Left hindlimb (tissue), 1 donor: ENCODE data around the gene HMG20B.
"Not testable (repeated sequence)": the region's sequence is repeated elsewhere in the genome, so short reads cannot be mapped to it uniquely, and the experiment has no call there.

Source experiments
- DNase-seq: peaks from one replicate; pipeline ENCODE4 v3.0.0-alpha.2; 2018

HMG20B gene

DNA sequence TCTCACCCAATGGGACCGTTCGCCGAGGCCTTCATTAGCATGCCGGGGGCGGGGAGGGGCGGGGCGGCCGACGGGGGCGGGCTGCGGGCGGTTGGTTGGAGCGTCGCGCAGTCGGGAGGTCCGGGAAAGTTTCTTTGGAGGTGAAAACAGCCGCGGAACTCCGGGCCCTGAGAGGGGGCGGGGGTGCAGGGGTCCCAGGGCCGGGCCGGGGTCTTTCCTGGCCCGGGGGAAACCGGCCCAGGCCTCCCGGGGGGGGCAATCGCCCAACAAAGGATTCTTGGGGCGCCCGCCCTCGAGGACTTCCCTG is at the start of gene HMG20B:
Gene HMG20B, plus strand, starts transcription at position 90 of the 307 bp plus-strand sequence. CDS start 366 bp downstream, outside the sequence.
- DNase-seq = no peak

DNA sequence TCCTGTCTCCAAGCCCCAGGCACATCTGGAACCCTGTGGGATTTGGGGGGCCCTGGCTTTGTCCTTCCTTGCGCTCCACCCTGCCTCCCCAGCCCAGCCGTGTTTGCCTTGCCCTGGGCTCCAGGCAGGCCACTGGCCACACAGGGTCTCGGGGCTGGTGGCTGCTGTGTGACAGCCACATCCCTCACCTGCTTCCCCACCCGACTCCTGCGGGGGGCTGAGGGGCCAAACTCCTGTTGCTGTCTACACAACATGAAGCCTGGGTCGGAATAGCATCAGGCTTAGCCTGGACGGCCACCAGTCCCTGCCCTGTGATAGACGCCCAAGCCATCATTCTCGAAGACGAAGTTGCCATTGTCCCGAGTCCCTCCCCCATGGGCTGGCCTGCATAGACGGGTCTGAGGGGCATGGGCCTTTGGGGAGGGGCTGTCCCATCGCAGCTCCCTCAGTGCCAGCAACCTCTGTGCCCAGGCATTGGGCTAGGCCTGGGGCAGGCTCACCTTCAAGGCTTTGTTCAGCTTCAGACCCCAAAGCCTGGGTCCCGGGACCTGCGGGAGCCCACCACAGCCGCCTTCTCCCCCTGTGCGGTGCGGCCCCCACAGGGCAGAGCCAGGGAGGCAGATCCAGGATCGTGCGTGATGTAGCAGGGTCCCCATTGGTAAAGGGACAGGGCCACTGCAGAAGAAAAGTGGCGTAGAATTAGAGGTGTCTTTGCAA is 49.2 kb upstream of the HMG20B start:
- no peak for DNase-seq

DNA sequence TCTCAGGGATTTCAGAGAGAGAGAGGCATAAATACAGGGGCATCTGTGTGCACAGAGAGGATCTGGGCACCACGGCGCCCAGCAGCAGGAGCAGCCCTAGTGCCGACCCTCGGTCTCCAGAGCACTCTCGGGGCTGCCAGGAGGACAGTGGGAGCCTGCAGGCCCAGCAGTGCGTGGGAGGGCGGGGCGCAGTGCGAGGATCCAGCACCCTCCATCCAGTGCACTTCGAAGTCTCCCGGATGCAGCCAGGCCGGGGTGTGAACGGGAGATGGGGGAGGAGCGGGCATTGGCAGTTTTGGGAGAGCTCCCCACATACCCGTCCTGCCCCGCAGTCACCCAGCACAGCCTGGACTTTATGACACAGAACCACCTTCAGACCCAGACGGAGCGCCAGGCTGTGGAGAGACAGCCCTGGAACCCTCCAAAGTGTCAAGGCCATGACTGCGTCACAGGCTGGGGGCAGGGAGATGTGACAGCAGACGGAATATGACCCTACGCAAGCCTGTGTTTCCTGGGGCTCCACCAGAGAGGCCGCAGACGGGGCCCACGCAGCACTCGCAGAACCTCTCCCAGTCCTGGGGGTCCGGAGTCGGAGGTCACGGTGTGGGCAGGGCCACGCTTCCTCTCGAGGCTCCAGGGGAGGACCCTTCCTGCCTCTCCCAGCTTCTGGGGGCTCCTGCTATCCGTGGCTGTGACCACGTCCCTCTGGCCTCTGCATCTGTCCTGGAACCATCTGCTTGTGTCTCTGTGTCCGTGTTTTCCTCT is 48.5 kb upstream of the HMG20B start:
- DNase-seq = no peak

DNA sequence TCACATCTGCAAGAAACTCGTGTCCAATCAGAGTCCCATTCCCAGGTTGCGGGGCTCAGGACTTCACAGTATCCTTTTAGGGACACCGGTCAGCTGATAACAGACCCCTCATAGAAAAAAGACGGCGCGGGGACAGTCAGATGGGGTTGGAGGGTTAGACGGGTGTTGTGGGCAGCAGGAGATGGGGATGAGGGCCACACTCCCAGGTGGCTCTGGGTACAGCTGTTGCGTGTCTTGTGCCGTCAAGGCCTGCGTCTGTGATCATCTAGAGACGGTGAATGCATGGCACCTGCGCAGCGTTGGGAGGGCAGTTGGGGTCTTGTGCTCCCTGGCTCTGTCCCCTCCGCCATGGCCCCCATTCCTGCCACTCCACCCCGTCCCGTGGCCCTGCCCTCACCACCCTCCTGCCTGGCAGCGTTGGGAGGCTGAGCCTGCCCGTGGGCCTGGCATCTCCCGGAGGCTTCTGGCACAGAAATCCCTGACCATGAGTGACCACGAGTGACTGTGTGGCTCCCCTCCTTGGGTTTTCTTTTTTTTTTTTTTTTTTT is 47.8 kb upstream of the HMG20B start:
- DNase-seq = no peak

DNA sequence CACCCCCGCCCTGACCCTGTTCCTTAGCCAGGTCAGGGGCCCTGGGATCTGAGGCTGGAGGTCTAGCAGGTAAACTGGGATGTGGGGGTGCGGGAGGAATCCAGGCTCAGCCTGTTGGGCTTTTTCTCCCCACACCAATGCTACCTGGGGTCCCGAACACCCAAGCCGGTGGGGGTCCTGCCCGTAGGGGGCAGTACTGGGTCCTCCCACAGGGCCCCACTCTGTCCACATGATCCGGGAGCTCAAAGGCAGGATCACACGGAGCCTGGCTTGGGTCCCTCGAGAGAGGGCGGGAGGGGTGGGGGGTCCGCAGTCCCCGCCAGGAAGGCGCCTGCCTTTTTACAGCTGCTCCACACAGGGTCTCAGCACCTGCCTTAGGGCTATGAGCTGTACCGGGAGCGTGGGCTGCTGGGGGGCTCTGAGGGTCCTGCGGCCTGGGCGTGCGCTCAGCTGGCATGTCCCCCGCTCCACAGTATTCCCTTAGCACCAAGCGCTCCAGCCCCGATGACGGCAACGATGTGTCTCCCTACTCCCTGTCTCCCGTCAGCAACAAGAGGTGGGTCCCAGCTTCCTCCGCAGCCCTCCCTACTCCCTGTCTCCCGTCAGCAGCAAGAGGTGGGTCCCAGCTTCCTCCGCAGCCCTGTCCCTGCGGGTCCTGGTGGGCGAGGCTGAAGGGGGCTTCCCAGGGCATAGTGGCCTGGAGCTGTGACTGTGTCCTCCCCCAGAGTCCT is 46.1 kb upstream of the HMG20B start:
- DNase-seq = no peak

DNA sequence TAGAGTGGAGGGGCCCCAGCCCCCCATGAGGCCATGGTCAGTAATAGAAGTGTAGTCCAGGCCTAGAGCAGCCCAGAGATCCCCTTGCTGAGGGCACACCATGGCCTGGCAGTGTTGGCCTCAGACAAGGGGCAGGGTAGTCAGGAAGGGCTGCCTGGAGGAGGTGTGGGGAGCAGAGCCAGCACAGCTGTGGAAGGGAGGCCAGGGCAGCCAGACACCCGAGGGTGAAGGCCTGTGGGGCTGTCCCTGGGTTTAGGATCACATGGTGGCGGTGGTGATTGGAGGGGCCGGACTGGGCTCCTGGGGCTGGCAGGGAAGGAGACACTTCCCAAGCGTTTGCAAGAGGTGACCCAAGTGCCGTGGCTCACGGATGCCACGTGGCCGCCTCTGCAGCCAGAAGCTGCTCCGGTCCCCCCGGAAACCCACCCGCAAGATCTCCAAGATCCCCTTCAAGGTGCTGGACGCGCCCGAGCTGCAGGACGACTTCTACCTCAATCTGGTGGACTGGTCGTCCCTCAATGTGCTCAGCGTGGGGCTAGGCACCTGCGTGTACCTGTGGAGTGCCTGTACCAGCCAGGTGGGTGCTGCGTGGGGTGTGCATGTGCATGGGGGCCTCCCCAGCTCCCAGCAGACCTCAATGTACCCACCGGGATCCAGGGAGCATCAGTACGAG is 45.4 kb upstream of the HMG20B start:
- DNase-seq = no peak

DNA sequence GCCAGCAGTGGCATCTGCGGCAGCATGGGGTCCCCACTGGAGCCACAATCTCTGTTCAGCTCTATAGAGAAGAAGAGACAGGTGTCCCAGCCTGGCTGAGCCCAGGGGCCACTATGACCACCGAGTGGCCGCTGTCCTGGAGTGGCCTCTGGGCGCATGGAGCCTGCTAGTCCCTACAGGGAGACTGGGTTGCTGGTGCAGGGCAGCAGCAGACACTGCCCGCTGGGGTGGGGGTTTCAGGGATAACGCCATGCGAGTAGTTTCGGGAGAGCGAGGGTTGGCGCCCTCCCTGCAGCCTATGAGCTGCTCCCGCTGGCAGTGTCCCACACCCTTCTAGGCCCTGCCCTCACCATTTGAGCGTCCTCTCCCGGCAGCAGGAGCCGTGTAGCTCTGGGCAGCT is 44.7 kb upstream of the HMG20B start:
- no peak for DNase-seq

DNA sequence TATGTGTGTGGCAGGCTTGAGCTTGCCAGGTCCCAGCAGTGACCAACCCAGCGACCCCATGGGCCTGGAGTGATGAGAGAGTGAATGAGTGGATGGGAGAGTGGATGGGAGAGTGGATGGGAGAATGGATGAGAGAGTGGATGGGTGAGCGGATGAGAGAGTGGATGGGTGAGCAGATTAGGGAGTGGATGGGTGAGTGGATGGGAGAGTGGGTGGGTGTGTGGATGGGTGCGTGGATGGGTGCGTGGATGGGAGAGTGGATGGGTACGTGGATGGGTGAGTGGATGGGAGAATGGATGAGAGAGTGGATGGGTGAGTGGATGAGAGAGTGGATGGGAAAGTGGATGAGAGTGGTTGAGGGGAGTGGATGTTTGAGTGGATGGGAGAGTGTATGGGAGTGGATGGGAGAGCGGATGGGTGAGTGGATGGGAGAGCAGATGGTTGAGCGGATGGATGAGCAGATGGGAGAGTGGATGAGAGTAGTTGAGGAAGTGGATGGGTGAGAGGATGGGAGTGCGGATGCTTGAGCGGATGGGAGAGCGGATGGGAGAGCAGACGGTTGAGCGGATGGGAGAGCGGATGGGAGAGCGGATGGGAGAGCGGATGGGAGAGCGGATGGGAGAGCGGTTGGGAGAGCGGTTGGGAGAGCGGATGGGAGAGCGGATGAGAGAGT is 44.1 kb upstream of the HMG20B start:
- DNase-seq = no peak

DNA sequence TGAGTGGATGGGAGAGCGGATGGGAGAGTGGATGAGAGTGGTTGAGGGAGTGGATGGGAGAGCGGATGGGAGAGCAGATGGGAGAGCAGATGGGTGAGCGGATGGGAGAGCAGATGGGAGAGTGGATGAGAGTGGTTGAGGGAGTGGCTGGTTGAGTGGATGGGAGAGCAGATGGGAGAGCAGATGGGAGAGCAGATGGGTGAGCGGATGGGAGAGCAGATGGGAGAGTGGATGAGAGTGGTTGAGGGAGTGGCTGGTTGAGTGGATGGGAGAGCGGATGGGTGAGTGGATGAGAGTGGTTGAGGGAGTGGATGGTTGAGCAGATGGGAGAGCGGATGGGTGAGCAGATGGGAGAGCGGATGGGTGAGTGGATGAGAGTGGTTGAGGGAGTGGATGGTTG is 43.4 kb upstream of the HMG20B start:
- DNase-seq = not testable (repeated sequence)

DNA sequence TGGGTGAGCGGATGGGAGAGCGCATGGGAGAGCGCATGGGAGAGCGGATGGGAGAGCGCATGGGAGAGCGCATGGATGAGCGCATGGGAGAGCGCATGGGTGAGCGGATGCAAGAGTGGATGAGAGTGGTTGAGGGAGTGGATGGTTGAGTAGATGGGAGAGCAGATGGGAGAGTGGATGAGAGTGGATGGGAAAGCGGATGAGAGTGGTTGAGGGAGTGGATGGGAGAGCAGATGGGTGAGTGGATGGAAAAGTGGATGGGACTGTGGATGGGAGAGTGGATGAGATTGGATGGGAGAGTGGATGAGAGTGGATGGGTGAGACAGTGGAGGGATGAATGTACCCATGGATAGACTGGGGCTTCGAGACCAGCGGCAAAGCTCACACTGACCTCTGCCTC is 42.4 kb upstream of the HMG20B start:
- no peak for DNase-seq

DNA sequence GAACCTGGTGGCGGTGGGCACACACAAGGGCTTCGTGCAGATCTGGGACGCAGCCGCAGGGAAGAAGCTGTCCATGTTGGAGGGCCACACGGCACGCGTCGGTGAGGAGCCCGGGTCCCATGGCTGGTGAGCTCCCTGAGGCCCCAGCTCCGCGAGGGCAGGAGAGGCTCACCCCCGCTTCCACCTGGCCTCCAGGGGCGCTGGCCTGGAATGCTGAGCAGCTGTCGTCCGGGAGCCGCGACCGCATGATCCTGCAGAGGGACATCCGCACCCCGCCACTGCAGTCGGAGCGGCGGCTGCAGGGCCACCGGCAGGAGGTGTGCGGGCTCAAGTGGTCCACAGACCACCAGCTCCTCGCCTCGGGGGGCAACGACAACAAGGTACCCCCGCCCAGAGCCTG is 41.0 kb upstream of the HMG20B start:
- DNase-seq = no peak

DNA sequence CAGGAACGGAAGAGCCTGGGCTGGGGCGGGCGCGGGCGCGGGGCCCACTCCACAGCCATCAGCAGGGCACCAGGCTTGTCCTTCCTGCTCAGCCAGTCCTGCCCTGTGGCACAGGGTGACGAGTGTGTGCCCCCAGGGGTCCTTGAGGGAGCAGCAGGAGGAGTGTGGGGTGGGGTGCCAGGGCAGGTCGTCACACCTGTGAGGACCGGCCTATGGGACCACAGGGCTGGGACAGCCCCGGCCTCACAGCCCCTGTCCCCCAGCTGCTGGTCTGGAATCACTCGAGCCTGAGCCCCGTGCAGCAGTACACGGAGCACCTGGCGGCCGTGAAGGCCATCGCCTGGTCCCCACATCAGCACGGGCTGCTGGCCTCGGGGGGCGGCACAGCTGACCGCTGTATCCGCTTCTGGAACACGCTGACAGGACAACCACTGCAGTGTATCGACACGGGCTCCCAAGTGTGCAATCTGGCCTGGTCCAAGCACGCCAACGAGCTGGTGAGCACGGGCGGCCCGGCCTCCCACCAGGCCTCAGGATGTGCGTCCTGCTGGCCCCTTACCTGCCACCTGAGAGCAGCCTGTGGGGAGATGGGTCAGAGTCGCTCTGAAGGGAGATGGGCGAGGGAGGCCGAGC is 40.5 kb upstream of the HMG20B start:
- no peak for DNase-seq

DNA sequence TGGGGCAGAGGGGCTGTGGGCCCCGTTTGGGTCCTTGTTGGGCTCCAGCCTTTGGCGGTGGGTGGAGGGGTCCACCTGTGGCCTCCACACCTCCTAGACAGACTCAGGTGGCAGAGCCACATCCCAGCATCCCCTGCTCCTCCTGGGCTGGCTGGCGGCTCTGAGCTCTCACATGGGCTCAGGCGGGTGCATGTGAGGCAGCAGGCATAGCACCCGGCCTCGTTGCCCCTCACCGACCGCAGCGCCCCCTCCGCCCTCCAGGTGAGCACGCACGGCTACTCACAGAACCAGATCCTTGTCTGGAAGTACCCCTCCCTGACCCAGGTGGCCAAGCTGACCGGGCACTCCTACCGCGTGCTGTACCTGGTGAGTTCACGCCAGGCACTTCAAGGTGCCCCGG is 39.7 kb upstream of the HMG20B start:
- no peak for DNase-seq

DNA sequence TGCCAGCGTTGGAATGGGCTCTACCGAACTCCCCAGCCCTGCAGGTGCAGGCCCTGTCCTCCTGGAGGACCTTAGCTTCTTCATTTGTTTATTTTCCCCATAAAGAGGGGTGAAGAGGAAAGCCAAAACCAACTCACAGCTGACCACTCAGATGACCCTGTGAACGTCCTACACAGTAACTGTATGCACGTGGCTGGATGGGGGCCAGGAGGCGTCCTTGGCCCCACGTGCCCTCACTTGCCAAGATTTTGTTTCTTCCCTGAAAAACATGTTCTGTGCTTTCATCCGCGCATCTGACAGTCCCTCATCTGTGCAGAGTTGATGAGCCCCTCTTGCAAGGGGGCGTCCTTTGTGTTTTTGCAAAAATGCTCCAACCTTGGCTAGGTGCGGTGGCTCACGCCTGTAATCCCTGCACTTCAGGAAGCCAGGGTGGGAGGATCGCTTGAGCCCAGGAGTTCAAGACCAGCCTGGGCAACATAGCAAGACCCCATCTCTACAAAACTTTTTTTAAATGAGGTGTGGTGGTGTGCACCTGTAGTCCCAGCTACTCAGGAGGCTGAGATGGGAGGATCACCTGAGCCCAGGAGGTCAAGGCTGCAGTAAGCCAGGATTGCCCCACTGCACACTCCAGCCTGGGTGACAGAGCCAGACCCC is 39.1 kb upstream of the HMG20B start:
- DNase-seq = no peak

DNA sequence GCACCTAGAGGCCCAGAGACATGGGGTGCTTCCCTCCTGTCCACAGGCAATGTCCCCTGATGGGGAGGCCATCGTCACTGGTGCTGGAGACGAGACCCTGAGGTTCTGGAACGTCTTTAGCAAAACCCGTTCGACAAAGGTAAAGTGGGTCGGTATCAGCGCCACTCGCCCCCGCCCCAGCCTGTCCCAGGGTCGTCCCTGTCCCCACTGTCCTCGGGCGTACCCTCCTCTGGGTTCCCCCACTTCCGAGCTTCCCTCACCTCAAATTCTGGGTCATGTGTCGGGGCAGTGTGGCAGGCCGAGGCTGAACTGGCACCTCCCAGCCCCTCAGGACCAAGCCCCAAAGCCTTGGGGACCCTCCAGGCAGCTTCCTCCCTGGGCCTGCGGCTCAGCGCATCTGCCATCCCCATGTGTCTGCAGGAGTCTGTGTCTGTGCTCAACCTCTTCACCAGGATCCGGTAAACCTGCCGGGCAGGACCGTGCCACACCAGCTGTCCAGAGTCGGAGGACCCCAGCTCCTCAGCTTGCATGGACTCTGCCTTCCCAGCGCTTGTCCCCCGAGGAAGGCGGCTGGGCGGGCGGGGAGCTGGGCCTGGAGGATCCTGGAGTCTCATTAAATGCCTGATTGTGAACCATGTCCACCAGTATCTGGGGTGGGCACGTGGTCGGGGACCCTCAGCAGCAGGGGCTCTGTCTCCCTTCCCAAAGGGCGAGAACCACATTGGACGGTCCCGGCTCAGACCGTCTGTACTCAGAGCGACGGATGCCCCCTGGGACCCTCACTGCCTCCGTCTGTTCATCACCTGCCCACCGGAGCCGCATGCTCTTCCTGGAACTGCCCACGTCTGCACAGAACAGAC is 38.1 kb upstream of the HMG20B start:
- DNase-seq = no peak

DNA sequence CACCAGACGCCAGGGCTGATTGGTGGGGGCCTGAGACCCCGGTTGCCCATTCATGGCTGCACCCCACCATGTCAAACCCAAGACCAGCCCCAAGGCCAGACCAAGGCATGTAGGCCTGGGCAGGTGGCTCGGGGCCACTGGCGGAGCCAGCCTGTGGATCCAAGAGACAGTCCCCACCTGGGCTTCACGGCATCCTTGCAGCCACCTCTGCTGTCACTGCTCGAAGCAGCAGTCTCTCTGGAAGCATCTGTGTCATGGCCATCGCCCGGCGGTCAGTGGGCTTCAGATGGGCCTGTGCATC is 37.6 kb upstream of the HMG20B start:
- DNase-seq = no peak

DNA sequence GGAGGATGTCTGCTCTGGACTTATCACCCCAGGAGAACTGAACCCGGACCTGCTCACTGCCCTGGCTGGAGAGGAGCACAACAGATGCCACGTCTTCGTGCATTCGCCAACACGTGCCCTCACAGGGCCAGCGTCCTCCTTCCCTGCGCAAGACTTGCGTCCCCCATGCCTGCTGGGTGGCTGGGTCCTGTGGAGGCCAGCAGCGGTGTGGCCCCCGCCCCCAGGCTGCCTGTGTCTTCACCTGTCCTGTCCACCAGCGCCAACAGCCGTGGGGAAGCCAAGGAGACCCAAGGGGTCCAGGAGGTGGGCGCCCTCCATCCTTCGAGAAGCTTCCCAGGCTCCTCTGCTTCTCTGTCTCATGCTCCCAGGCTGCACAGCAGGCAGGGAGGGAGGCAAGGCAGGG is 37.2 kb upstream of the HMG20B start:
- no peak for DNase-seq

DNA sequence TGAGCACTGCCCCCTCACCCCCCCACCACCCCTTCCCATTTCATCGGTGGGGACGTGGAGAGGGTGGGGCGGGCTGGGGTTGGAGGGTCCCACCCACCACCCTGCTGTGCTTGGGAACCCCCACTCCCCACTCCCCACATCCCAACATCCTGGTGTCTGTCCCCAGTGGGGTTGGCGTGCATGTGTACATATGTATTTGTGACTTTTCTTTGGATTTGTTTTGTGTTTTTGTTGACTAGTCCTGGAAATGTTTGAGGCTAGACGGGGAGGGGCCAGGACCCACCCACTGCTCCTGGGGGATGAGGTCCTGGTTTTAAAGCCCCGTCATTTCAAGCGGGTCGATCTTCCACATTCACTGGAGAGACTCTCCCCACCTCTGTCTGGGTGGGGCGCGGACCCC is 36.8 kb upstream of the HMG20B start:
- no peak for DNase-seq

DNA sequence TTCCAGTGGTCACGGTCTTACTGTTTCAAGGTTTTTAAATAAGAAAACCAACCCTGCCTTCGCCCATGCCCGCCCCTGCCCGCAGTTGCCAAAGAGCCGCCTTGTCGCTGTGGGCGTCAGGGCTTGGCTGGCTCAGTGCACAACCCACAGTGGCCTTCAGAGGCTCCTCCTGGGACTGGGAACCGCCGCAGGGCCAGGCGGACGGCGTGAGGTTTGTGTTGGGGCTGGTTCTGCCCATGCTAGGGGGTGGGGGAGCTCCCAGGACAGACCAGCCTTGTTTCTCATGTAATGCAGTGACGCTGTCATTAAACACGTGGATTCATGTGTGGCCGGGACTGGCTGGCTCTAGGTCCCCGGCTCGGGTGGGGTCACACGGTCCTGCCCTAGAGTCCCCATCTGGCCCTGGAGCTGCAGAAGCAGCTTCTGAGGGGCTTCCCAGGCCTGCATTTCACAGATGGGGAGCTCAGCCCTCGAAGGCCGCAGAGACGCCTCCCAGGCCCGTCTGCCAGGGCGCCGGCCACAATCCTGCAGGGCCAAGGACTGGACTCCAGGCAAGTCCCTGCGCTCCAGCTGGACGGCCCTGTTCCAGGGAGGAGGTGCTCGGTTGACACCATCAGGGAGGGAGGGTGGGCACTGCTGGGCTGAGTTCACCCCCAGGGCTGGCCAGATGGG is 36.2 kb upstream of the HMG20B start:
- DNase-seq = peak; percentile 83

DNA sequence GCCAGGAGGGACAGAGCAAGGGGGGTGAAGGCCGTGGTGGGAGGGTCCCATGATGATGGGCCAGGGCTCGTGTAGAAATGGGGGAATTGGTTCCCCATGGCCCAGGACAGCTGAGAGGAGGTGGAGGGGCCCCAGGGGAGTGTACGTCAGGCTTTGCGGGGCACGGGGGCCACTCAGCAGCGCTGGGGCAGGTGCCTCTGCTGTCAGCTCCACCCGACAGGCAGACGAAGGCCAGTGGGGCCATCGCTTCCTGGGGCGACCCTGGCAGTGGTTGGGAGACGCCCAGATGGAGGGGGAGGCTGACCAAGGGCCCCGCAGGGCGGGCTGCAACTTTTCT is 35.7 kb upstream of the HMG20B start:
- no peak for DNase-seq
